ENCODE data around the gene ZNF358.

ZNF358 gene

GRCh38 chr19:7489609-7490044 lies 26.3 kb upstream of the ZNF358 start:
- no peak for DNase-seq (ENCODE audit: low spot score)

GRCh38 chr19:7492142-7492541 lies 23.8 kb upstream of the ZNF358 start:
- DNase-seq (ENCODE audit: low spot score), result no peak

GRCh38 chr19:7492558-7492957 lies 23.3 kb upstream of the ZNF358 start:
- DNase-seq (ENCODE audit: low spot score), result no peak

GRCh38 chr19:7494416-7495098 lies 21.3 kb upstream of the ZNF358 start:
- DNase-seq (ENCODE audit: low spot score), result peak; percentile 96

- DNase-seq (ENCODE audit: low spot score), result no peak
Measured at GRCh38 chr19:7497292-7497691, 18.6 kb upstream of the ZNF358 start.

- peak; percentile 92 for DNase-seq (ENCODE audit: low spot score)
Measured at GRCh38 chr19:7500811-7501450, 15.0 kb upstream of the ZNF358 start.

GRCh38 chr19:7502552-7502951 lies 13.4 kb upstream of the ZNF358 start:
- DNase-seq (ENCODE audit: low spot score), result no peak

- no peak for DNase-seq (ENCODE audit: low spot score)
Measured at GRCh38 chr19:7504684-7505083, 11.2 kb upstream of the ZNF358 start.

- DNase-seq (ENCODE audit: low spot score), result no peak
Measured at GRCh38 chr19:7505288-7505681, 10.6 kb upstream of the ZNF358 start.

- no peak for DNase-seq (ENCODE audit: low spot score)
Measured at GRCh38 chr19:7505682-7506384, 10.1 kb upstream of the ZNF358 start.

- DNase-seq (ENCODE audit: low spot score), result peak; percentile 66
Measured at GRCh38 chr19:7506385-7507328, 9.2 kb upstream of the ZNF358 start.

- no peak for DNase-seq (ENCODE audit: low spot score)
Measured at GRCh38 chr19:7507884-7508283, 8.0 kb upstream of the ZNF358 start.

- no peak for DNase-seq (ENCODE audit: low spot score)
Measured at GRCh38 chr19:7509625-7510024, 6.3 kb upstream of the ZNF358 start.

- DNase-seq (ENCODE audit: low spot score), result no peak
Measured at GRCh38 chr19:7512400-7512851, 3.5 kb upstream of the ZNF358 start.

- no peak for DNase-seq (ENCODE audit: low spot score)
Measured at GRCh38 chr19:7513809-7514642, 1.9 kb upstream of the ZNF358 start.

GRCh38 chr19:7515110-7515644 lies 726 bp upstream of the ZNF358 start:
- peak; percentile 48 for DNase-seq (ENCODE audit: low spot score)

GRCh38 chr19:7516333-7516732 lies 430 bp downstream of the ZNF358 start:
- no peak for DNase-seq (ENCODE audit: low spot score)

GRCh38 chr19:7516878-7517277 lies 975 bp downstream of the ZNF358 start:
- DNase-seq (ENCODE audit: low spot score), result no peak

- no peak for DNase-seq (ENCODE audit: low spot score)
Measured at GRCh38 chr19:7519361-7520130, 3.6 kb downstream of the ZNF358 start.
